PFSK-1 (cell line): ENCODE results near the gene CEMIP.

Source experiments
- FOXP2 ChIP-seq: optimal IDR thresholded peaks from 2 replicates; pipeline ENCODE3; 2011; ENCODE audit warnings: borderline replicate concordance, control low read depth, inconsistent platforms; ENCODE audit not compliant: insufficient read depth; ENCODE audit errors: extremely low read length, extremely low read depth
- POLR2AphosphoS5 ChIP-seq: IDR thresholded peaks from 2 replicates; pipeline ENCODE4 v1.6.1; 2012; ENCODE audit warnings: low read depth, mild to moderate bottlenecking, control low read depth, low read length, moderate library complexity
- REST ChIP-seq, 2 experiments: IDR thresholded peaks; 2 replicates each; pipeline versions ENCODE4 v1.6.1 to v1.8.0; 2011 to 2012; ENCODE audit warnings: low read depth in 2 of 2, low read length in 2 of 2, control low read depth in 1 of 2, inconsistent platforms in 1 of 2, mild to moderate bottlenecking in 1 of 2, moderate library complexity in 1 of 2; ENCODE audit not compliant: insufficient read depth in 1 of 2
- SIN3A ChIP-seq: IDR thresholded peaks from 2 replicates; pipeline ENCODE4 v1.6.1; 2012; ENCODE audit warnings: mild to moderate bottlenecking, low read length, moderate library complexity, borderline replicate concordance; ENCODE audit not compliant: insufficient read depth
- TAF1 ChIP-seq: IDR thresholded peaks from 2 replicates; pipeline ENCODE4 v1.6.1; 2012; ENCODE audit warnings: low read length, control low read depth, borderline replicate concordance; ENCODE audit not compliant: insufficient read depth

GRCh38 chr15:80779658-80780415 is 667 bp downstream of the CEMIP start:
- TF ChIP-seq POLR2AphosphoS5 (no peak), SIN3A (no peak), REST (IDR thresholded peaks at IDR 0.05; ENCODE audit: insufficient read depth in 1 of 2, low read depth in 2 of 2, low read length in 2 of 2) (0 out of 4 replicates have a peak, but pooled peaks of 1 of the 2 experiments have one; percentile 7), TAF1 (no peak), FOXP2 (no peak)
